Measurements from ENCODE around the gene SPATS2.

Gene SPATS2

GRCh38 chr12:49336645-49337584 lies 30.3 kb upstream of the SPATS2 start, which contains the start of gene C1QL4:
C1QL4 (minus strand) TSS chr12:49337188; CDS start chr12:49336477, 711 bp downstream.
- peak; percentile 87 for DNase-seq

GRCh38 chr12:49338830-49339463 lies 28.3 kb upstream of the SPATS2 start:
- no peak for DNase-seq

GRCh38 chr12:49339464-49339861 lies 27.8 kb upstream of the SPATS2 start:
- peak; percentile 38 for DNase-seq

GRCh38 chr12:49340095-49340870 lies 27.0 kb upstream of the SPATS2 start:
- no peak for DNase-seq

GRCh38 chr12:49340971-49341776 lies 26.1 kb upstream of the SPATS2 start:
- no peak for DNase-seq

- DNase-seq = no peak
These were observed 25.5 kb upstream of the SPATS2 start for GRCh38 chr12:49341777-49342065.

GRCh38 chr12:49342066-49342913 lies 25.0 kb upstream of the SPATS2 start:
- peak; percentile 92 for DNase-seq

- no peak for DNase-seq
These were observed 24.1 kb upstream of the SPATS2 start for GRCh38 chr12:49342914-49343731.

GRCh38 chr12:49344486-49345050 lies 22.7 kb upstream of the SPATS2 start:
- no peak for DNase-seq

GRCh38 chr12:49345051-49345824 lies 22.0 kb upstream of the SPATS2 start:
- DNase-seq = peak; percentile 36

GRCh38 chr12:49345825-49346658 lies 21.2 kb upstream of the SPATS2 start:
- DNase-seq = no peak

- DNase-seq = peak; percentile 56
These were observed 20.5 kb upstream of the SPATS2 start, which contains the start of gene DNAJC22 for GRCh38 chr12:49346659-49347310. DNAJC22 (plus strand) TSS chr12:49346888; CDS start chr12:49348873, 1,985 bp downstream.

GRCh38 chr12:49347311-49348193 lies 19.7 kb upstream of the SPATS2 start:
- peak; percentile 78 for DNase-seq

- DNase-seq = no peak
These were observed 18.5 kb upstream of the SPATS2 start for GRCh38 chr12:49348781-49349180.

GRCh38 chr12:49349266-49349665 lies 18.0 kb upstream of the SPATS2 start:
- DNase-seq = no peak

GRCh38 chr12:49352351-49352750 lies 14.9 kb upstream of the SPATS2 start:
- DNase-seq = no peak

GRCh38 chr12:49355913-49356312 lies 11.3 kb upstream of the SPATS2 start:
- DNase-seq = no peak
